Femur (tissue), 1 donor: ENCODE data around the gene SLC2A4RG.

Experiments
- DNase-seq: peaks from one replicate; pipeline ENCODE4 v3.0.0-alpha.2; 2017

The SLC2A4RG gene

GRCh38 chr20:63742381-63743024 is 2.9 kb downstream of the SLC2A4RG start:
- DNase-seq, result no peak

- no peak for DNase-seq
These were observed 3.8 kb downstream of the SLC2A4RG start for GRCh38 chr20:63743210-63743970.

GRCh38 chr20:63744158-63744557 is 4.6 kb downstream of the SLC2A4RG start:
- DNase-seq, result no peak

DNA sequence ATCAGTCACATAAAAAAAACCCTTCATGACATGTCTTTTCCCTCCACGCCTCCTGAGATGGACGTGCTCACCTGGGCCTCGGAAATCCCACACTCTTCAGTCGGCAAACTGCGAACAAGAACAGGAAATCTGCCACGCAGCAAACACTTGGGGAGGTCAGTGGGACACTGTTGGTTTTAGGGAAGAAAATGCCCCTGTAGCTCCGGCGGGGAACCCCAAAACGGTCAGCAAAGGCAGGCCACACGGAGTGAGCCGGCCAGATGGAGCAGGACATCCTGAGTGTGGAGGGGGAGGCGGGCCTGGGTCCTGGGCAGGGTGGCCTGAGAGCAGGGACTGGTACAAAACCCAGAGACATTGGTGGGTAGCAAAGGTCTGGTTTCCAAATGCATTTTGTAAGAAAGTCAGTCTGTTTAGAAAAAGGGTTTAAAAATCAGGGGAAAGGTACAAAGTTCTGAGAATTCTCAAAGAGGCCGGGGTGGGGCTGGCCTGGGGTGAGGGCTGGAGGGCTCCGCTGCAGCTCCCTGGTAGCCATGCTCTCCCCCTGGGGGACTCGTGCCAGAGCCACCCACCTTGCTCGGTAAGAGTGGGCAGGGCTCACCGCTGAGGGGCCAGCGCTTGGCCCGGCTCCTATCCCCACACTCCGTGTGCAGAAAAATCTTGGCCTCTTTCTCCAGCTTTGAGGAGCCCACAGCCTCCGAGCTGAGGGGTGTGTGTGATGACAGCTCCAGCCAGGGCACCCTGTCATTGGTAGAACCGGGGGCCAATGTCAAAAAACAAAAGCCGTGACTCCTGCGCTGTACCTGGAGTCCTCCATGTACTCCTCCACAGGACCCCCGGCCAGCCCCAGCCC is 5.2 kb downstream of the SLC2A4RG start:
- DNase-seq, result no peak

DNA sequence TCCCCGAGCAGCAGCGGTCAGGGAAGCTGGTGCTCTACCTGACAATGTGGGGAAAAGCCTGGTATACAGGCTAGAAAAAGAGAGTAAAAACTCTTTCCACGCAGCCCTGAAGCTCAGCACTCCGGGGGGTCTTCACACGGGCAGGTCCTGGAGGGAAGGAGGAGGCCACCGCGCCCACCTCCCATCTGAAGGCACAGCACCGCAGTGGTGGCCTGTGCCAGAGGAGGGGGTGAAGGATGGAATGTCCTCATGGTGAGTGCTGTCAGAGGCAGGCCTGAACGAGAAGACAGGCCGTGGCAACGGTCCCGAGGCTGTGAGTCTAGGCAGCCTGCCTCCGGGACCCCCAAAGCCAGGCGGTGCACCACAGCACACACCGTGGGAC is 5.8 kb downstream of the SLC2A4RG start:
- DNase-seq, result no peak

DNA sequence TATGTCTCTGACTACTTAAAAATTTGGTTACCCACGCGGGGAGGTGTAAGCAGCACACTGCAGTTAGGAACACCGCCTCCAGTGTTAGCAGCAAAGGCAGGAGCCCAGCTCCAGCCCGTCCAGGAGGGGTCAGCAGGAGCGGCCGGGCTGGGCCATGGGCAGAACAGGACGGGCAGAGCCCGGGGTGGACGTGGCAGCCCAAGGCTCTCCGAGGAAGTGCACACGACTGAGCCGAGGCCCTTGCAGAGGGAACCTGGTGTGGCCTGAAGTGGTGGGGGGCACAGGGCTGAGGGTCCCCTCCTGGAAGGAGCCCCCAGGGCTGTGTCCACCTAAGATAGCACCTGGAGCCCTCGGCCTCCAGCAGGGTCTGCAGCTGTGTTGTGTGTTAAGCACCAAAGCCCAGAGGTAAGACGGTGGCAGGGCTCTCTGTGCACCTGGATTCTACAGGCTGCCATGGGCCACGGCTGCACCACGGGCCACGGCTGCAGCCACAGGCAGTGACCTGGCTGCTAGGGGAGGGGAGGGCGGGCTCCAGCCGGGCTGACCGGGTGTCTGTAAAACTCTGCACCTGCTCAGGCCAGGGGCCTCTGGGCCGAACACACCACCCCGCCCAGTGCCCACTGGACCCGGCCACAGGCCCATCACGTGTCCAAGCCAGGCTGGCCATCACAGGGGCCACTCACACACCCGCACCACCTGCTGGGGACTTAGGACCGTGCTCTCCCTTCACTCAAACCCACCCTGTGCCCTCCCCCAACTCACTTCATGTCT is 6.6 kb downstream of the SLC2A4RG start:
- no peak for DNase-seq

DNA sequence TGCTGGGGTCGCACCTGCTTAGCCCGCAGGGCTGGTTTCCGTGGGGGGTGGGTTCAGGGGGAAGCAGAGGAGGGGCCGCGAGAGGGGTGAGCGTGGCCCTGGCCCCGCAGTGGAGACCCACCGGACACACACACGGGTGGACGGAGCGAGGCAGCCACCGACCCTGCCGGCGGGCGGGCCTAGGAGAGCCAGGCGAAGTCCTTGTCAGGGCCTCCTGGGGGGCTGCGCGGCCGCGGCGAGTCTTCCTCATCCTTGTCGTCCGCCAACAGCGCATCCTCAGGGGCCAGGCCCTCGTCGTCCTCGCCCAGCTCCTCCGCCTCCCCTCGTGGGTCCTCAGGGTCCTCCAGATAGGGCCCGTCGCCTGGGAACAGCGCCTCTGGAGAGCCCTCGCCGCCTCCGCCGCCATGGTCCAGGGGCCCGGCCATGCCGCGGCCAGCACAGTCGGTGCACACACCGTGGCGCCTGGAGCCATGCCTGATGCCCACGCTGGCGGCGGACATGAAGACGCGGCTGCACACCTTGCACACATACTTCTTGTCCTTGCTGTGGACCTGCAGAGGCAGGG is 7.3 kb downstream of the SLC2A4RG start:
- DNase-seq, result no peak

- no peak for DNase-seq
These were observed 8.1 kb downstream of the SLC2A4RG start for GRCh38 chr20:63747622-63748069.

- no peak for DNase-seq
These were observed 8.7 kb downstream of the SLC2A4RG start for GRCh38 chr20:63748070-63748933.

GRCh38 chr20:63748934-63749270 is 9.3 kb downstream of the SLC2A4RG start:
- DNase-seq, result no peak

- no peak for DNase-seq
These were observed 10.3 kb downstream of the SLC2A4RG start for GRCh38 chr20:63749597-63750508.

GRCh38 chr20:63750807-63751470 is 11.4 kb downstream of the SLC2A4RG start:
- DNase-seq, result no peak

DNA sequence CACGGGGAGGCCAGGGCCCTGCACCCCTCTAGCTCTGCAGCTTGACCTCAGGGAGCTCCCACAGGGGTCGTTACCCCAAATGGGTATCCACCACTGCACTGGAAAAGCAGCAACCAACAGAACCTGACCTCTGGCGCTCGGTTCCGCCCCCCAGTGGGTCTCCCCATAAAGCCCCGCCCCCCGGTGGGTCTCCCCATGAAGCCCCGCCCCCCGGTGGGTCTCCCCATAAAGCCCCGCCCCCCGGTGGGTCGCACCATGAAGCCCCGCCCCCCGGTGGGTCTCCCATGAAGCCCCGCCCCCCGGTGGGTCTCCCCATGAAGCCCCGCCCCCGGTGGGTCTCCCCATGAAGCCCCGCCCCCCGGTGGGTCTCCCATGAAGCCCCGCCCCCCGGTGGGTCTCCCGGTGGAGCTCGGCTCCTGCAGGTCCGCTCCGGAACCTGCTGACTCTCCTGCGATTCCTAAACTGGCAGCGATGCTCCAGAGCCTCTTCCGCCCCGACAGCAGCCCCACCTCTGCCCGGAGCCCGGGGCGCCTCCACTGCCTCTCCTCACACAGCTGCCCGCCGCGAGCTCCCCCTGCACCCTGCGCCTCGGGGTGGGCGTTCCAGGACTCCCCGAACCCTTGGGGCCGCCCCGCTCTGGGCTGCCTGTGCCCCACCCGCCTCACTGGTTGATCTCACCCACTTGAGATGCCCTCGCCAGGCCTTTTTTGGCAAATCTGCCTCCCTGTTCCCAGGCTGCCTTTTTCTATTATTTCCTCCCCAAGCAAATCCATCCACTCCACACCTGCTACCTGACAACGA is 12.1 kb downstream of the SLC2A4RG start:
- no peak for DNase-seq

DNA sequence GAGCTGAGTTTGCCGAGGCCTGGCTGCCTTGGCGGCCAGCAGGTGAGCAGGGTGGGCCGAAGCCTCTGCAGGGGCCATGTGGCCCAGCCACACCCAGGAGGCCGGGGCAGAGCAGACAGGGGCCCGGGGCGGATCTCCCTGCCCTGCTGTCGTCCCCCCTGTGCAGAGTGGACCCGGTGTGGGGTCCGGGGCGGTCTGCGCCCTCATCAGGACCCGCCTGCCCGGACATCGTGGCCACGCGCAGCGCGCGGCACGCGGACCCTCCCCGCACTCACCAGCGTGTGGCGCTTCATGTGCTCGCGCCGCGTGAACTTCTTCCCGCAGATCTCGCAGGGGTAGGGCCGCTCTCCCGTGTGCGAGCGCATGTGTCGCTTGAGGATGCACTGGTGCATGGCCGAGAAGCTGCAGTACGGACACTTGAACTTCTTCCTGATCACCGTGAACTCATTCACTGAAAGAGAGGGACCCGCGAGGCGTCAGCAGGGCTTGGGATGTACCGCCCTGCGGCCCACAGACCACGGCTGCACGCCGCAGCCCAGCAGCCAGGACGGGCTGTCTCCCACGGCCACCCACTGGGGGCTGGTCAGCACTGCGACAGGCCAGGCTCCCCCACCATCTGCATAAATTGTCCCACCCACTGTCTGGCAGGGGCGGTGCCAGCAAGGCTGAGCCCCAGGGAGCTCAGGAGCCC is 13.0 kb downstream of the SLC2A4RG start:
- DNase-seq, result no peak

DNA sequence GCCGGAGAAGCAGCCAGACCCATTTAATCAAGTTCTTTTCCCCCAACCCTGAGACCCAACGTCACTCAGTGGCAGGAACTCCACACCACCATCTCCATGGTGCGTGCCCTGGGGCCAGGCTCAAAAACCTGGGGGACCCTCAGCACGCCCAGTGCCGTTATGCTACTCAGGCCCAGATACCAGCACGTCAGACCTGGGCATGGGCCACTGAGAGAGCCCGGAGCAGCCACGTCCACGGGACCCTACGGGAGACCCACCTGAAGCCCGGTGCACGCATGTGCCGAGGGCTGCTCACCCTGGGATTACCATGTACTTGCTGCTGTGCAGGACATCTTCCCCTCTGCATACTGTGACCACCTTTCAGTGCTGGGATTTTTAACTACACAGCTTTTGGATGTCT is 13.8 kb downstream of the SLC2A4RG start:
- DNase-seq, result no peak

- DNase-seq, result no peak
These were observed 14.4 kb downstream of the SLC2A4RG start for GRCh38 chr20:63754008-63754407.

- no peak for DNase-seq
These were observed 16.5 kb downstream of the SLC2A4RG start for GRCh38 chr20:63755933-63756647.

GRCh38 chr20:63756648-63756991 is 17.0 kb downstream of the SLC2A4RG start:
- DNase-seq, result no peak
